Peyer's patch (tissue), 4 donors: ENCODE results near the gene SLC39A11.

Experiments used
- CTCF ChIP-seq, 6 experiments: fragments of 450-650 bp in 4 of 6; fragments of 200-600 bp in 2 of 6; sonication (generic) in 1 of 6; IDR thresholded peaks; one replicate each; pipeline ENCODE4 v1.5.1; 2017 to 2019; ENCODE audit warnings: antibody characterized with exemption in 6 of 6, mild to moderate bottlenecking in 3 of 6, moderate library complexity in 1 of 6
- POLR2A ChIP-seq, 2 donors: fragments of 450-650 bp; IDR thresholded peaks; one replicate each; pipeline ENCODE4 v1.5.1; 2017; ENCODE audit warnings: antibody characterized with exemption in 2 of 2, mild to moderate bottlenecking in 2 of 2, moderate library complexity in 2 of 2

DNA sequence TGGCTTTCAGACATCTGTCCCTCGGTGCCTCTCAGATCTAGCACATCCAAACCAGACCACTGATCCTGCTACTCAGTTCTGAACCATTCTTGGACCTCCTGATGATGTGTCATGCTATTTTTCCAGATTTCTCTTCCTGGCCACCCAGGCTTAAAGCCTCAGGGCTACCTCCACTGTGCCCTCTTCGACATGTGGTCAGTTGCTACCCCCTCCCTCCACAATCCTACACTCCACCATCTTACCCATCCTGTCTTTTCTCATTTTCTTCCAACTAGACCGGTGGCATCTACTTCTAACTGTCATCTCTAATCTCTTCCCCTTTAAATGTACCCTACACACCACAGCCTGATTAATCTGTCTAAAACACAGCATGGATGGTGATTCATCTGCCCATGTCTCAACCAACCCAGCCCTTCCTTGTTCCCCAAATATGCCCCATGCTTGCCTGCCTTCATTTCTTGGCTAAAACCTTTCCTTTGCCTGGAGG, 478.6 kb downstream of the SLC39A11 start:
- TF ChIP-seq CTCF (IDR thresholded peaks at IDR 0.05) (no peak), POLR2A (IDR thresholded peaks at IDR 0.05) (no peak)
